GM12878 (cell line): ENCODE results near the gene SV2B. TPM values are rescaled to one million over a fixed set of nuclear protein-coding genes. Genes with fewer than 3 reads are reported as not detected.

Source experiments
- PAX5 ChIP-seq: IDR thresholded peaks from 2 replicates; pipeline ENCODE4 v1.6.1; 2011; ENCODE audit warnings: low read depth, low read length, borderline replicate concordance
- ZNF592 ChIP-seq: fragments of 450-650 bp; IDR thresholded peaks from 2 replicates; pipeline ENCODE4 v1.6.1; 2017; ENCODE audit warnings: mild to moderate bottlenecking, moderate library complexity
- polyA plus RNA-seq, 11 experiments: library from polyadenylated mRNA; depleted of rRNA in 4 of 11; unstranded in 6 of 11; stranded (reverse) in 5 of 11; fragments of >200 nt; fragmentation: Nextera tagmentation in 4 of 11; fragmentation: Illumina TruSeq in 1 of 11; extraction: Ambion mirVana in 4 of 11; extraction: Trizol in 1 of 11; gene quantifications; 1 replicate in 1 of 11; 2 replicates in 10 of 11; pipeline versions ENCODE4 v1.2.1 to v1.2.3, GENCODE V29; 2011 to 2016; ENCODE audit warnings: inconsistent platforms in 2 of 11, missing spikeins in 2 of 11, low read depth in 1 of 11
- total RNA-seq, 4 experiments: library from RNA; depleted of rRNA in 3 of 4; stranded (reverse); fragments of >200 nt in 3 of 4; fragmentation: Illumina TruSeq in 1 of 4; extraction: Trizol in 1 of 4; gene quantifications; 2 replicates each; pipeline versions ENCODE4 v1.2.1 to v1.2.3, GENCODE V29; 2013 to 2021
- TF ChIP-seq, protein P1 (sequence below): IDR thresholded peaks from 2 replicates; pipeline ENCODE4 v1.6.1; 2011; ENCODE audit warnings: borderline replicate concordance, low read depth, mild to moderate bottlenecking, moderate library complexity, mixed read lengths, low read length; ENCODE audit not compliant: insufficient read depth; ENCODE audit errors: extremely low read length
- TF ChIP-seq, protein P2 (sequence below): IDR thresholded peaks from 2 replicates; pipeline ENCODE4 v1.6.1; 2012; ENCODE audit warnings: low read depth, low read length, improper control_type of control experiment

Gene SV2B
- total and polyA plus RNA-seq, 10 of the 15 experiments (the other 5 are each of a cell fraction or from before 2014, with no cell fraction given) = 0.03 to 1.7 (median 1.3) TPM

DNA sequence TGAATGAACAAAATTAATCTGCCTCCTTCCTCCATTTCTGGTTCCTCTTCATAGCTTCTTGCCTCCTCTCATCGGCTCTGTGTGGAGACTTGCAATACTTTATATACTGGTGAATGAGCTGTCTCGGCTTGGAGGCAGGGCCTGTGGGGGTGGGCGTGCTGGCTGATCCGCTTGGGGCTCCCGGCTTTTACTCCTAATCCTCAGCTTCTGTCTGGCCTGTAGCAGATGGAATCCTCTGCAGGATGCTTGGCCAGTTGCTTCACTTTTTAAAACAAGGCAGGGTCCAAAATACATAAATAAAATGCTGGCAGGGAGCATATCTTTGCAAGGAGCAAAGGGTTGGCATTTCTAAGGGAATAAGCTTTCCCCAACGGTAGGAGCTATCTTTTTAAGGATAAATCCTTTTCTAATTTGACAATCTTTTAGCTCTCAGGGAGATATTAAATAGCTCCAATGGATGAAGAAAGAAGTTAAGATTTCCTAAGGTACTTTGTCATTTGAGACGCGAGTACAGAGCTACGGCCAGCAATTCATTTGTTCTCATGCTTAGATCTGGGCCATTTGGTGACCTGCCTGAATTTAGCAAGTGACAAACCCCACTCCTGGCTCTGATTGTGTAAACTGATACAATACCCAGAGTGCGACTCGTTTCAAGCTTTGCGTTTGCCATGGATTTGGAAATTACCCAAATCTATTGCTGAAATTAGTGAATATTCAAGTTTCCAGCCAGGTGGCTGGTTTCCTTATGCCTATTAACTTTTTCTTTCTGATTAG is 18.9 kb downstream of the SV2B start (continued):
- TF ChIP-seq, protein P1, sequence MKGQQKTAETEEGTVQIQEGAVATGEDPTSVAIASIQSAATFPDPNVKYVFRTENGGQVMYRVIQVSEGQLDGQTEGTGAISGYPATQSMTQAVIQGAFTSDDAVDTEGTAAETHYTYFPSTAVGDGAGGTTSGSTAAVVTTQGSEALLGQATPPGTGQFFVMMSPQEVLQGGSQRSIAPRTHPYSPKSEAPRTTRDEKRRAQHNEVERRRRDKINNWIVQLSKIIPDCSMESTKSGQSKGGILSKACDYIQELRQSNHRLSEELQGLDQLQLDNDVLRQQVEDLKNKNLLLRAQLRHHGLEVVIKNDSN = no peak
- TF ChIP-seq PAX5 (no peak), ZNF592 (no peak)
- TF ChIP-seq, protein P2, sequence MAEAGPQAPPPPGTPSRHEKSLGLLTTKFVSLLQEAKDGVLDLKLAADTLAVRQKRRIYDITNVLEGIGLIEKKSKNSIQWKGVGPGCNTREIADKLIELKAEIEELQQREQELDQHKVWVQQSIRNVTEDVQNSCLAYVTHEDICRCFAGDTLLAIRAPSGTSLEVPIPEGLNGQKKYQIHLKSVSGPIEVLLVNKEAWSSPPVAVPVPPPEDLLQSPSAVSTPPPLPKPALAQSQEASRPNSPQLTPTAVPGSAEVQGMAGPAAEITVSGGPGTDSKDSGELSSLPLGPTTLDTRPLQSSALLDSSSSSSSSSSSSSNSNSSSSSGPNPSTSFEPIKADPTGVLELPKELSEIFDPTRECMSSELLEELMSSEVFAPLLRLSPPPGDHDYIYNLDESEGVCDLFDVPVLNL = no peak
